DND-41 (cell line): ENCODE measurements around the gene MUL1.

ENCODE experiments used
- CTCF ChIP-seq: IDR thresholded peaks from 2 replicates; pipeline ENCODE4 v1.5.1; 2012; ENCODE audit warnings: borderline replicate concordance, low read length, moderate library complexity, mild to moderate bottlenecking; ENCODE audit not compliant: poor library complexity, severe bottlenecking; ENCODE audit errors: extremely low read depth
- EZH2 ChIP-seq: IDR thresholded peaks from 3 replicates; pipeline ENCODE4 v1.6.1; 2012; ENCODE audit warnings: borderline replicate concordance, low read depth, mild to moderate bottlenecking, moderate library complexity, low read length, inconsistent platforms; ENCODE audit not compliant: severe bottlenecking

- TF ChIP-seq CTCF (no peak), EZH2 (no peak)
Observed at GRCh38 chr1:20481643-20482498, 26.1 kb downstream of the MUL1 start.
